ENCODE data around the gene GALR2.

- no peak for TF ChIP-seq POLR2A (IDR thresholded peaks at IDR 0.05; ENCODE audit: low read depth, low read length)
- TF ChIP-seq PAX5 (IDR thresholded peaks at IDR 0.05; ENCODE audit: insufficient read depth, low read length, severe bottlenecking): no peak
Observed at GRCh38 chr17:76033139-76033538, 41.4 kb upstream of the GALR2 start.

Measured in GM12891 (cell line).